Stimulated activated memory B cell treated with anti-CD40 and anti-IgM and Interleukin-4, amounts not matched to agents 10 μg/mL and 1 μg/mL and 100 μg/mL, for 72 hours (primary cell): ENCODE results near the gene INPP5D.

Source experiments
- ATAC-seq: fragments of 150-1000 bp; cut with Tn5 transposase; 2 replicates; pipeline ENCODE4 v1.10.0; 2021
- H3K27ac Mint-ChIP-seq: one replicate; pipeline ENCODE4 v1.8.0; 2022; ENCODE audit warnings: mild to moderate bottlenecking, mixed read lengths
- H3K27me3 Mint-ChIP-seq: one replicate; pipeline ENCODE4 v1.8.0; 2022; ENCODE audit warnings: mixed read lengths
- H3K36me3 Mint-ChIP-seq: one replicate; pipeline ENCODE4 v1.8.0; 2022; ENCODE audit warnings: mixed read lengths
- H3K4me1 Mint-ChIP-seq: one replicate; pipeline ENCODE4 v1.8.0; 2022; ENCODE audit warnings: mixed read lengths
- H3K4me3 Mint-ChIP-seq: one replicate; pipeline ENCODE4 v1.8.0; 2022; ENCODE audit warnings: mild to moderate bottlenecking, moderate library complexity, mixed read lengths
- H3K9me3 Mint-ChIP-seq: one replicate; pipeline ENCODE4 v1.8.0; 2022; ENCODE audit warnings: mixed read lengths

Gene INPP5D

GRCh38 chr2:233068762-233069418 lies 8.7 kb downstream of the INPP5D start:
- no peaks in the 10 kb centered on the region for H3K27me3 Mint-ChIP-seq
- peaks cover 3% of the 10 kb centered on the region for H3K9me3 Mint-ChIP-seq
- H3K4me1 Mint-ChIP-seq, result peaks cover 79% of the 10 kb centered on the region
- H3K4me3 Mint-ChIP-seq, result peak overlapping the region; percentile 77
- peak; percentile 65 for ATAC-seq
- peaks cover 61% of the 10 kb centered on the region for H3K36me3 Mint-ChIP-seq
- peak overlapping the region; percentile 77 for H3K27ac Mint-ChIP-seq

GRCh38 chr2:233072838-233073237 lies 12.7 kb downstream of the INPP5D start:
- peaks cover 33% of the 10 kb centered on the region for H3K36me3 Mint-ChIP-seq
- ATAC-seq, result no peak
- H3K4me3 Mint-ChIP-seq, result peak overlapping the region; percentile 56
- H3K27ac Mint-ChIP-seq, result no peak overlapping the region
- H3K9me3 Mint-ChIP-seq, result peaks cover 3% of the 10 kb centered on the region
- peaks cover 44% of the 10 kb centered on the region for H3K4me1 Mint-ChIP-seq
- no peaks in the 10 kb centered on the region for H3K27me3 Mint-ChIP-seq

- Mint-ChIP-seq H3K4me1 (peaks cover 41% of the 10 kb centered on the region), H3K36me3 (peaks cover 28% of the 10 kb centered on the region), H3K9me3 (peaks cover 3% of the 10 kb centered on the region), H3K27ac (no peak overlapping the region), H3K27me3 (no peaks in the 10 kb centered on the region), H3K4me3 (no peak overlapping the region)
- no peak for ATAC-seq
These were observed 14.0 kb downstream of the INPP5D start for GRCh38 chr2:233074106-233074505.

- ATAC-seq, result peak; percentile 73
- Mint-ChIP-seq H3K36me3 (peaks cover 34% of the 10 kb centered on the region), H3K9me3 (peaks cover 3% of the 10 kb centered on the region), H3K4me1 (peaks cover 41% of the 10 kb centered on the region), H3K4me3 (no peak overlapping the region), H3K27me3 (no peaks in the 10 kb centered on the region), H3K27ac (no peak overlapping the region)
These were observed 15.2 kb downstream of the INPP5D start for GRCh38 chr2:233075141-233075965.

- Mint-ChIP-seq H3K4me1 (peaks cover 41% of the 10 kb centered on the region), H3K36me3 (peaks cover 34% of the 10 kb centered on the region), H3K9me3 (peaks cover 3% of the 10 kb centered on the region), H3K27me3 (no peaks in the 10 kb centered on the region), H3K4me3 (no peak overlapping the region), H3K27ac (no peak overlapping the region)
- ATAC-seq, result peak; percentile 92
These were observed 15.8 kb downstream of the INPP5D start for GRCh38 chr2:233075966-233076339.

- no peaks in the 10 kb centered on the region for H3K27me3 Mint-ChIP-seq
- H3K9me3 Mint-ChIP-seq, result peaks cover 1% of the 10 kb centered on the region
- ATAC-seq, result no peak
- H3K4me1 Mint-ChIP-seq, result peaks cover 43% of the 10 kb centered on the region
- H3K36me3 Mint-ChIP-seq, result peaks cover 37% of the 10 kb centered on the region
- H3K27ac Mint-ChIP-seq, result no peak overlapping the region
- peak overlapping the region; percentile 57 for H3K4me3 Mint-ChIP-seq
These were observed 16.6 kb downstream of the INPP5D start for GRCh38 chr2:233076749-233077148.

- Mint-ChIP-seq H3K27ac (no peak overlapping the region), H3K36me3 (peaks cover 57% of the 10 kb centered on the region), H3K4me3 (peak overlapping the region; percentile 55), H3K9me3 (no peaks in the 10 kb centered on the region), H3K4me1 (peaks cover 67% of the 10 kb centered on the region), H3K27me3 (no peaks in the 10 kb centered on the region)
- ATAC-seq, result peak; percentile 24
These were observed 19.3 kb downstream of the INPP5D start for GRCh38 chr2:233079473-233079877.

GRCh38 chr2:233079953-233080835 lies 20.1 kb downstream of the INPP5D start:
- Mint-ChIP-seq H3K27ac (no peak overlapping the region), H3K27me3 (no peaks in the 10 kb centered on the region), H3K4me1 (peaks cover 74% of the 10 kb centered on the region), H3K36me3 (peaks cover 64% of the 10 kb centered on the region), H3K9me3 (no peaks in the 10 kb centered on the region), H3K4me3 (peak overlapping the region; percentile 74)
- no peak for ATAC-seq

- Mint-ChIP-seq H3K4me3 (peak overlapping the region; percentile 74), H3K4me1 (peaks cover 81% of the 10 kb centered on the region), H3K9me3 (no peaks in the 10 kb centered on the region), H3K36me3 (peaks cover 71% of the 10 kb centered on the region), H3K27me3 (no peaks in the 10 kb centered on the region), H3K27ac (no peak overlapping the region)
- ATAC-seq, result no peak
These were observed 20.7 kb downstream of the INPP5D start for GRCh38 chr2:233080836-233081229.

GRCh38 chr2:233081232-233081730 lies 21.1 kb downstream of the INPP5D start:
- Mint-ChIP-seq H3K4me1 (peaks cover 85% of the 10 kb centered on the region), H3K27me3 (no peaks in the 10 kb centered on the region), H3K36me3 (peaks cover 75% of the 10 kb centered on the region), H3K4me3 (peak overlapping the region; percentile 74), H3K27ac (no peak overlapping the region), H3K9me3 (no peaks in the 10 kb centered on the region)
- peak; percentile 47 for ATAC-seq

- no peak overlapping the region for H3K27ac Mint-ChIP-seq
- peak; percentile 27 for ATAC-seq
- H3K27me3 Mint-ChIP-seq, result no peaks in the 10 kb centered on the region
- no peaks in the 10 kb centered on the region for H3K9me3 Mint-ChIP-seq
- H3K36me3 Mint-ChIP-seq, result peaks cover 77% of the 10 kb centered on the region
- H3K4me1 Mint-ChIP-seq, result peaks cover 89% of the 10 kb centered on the region
- H3K4me3 Mint-ChIP-seq, result peak overlapping the region; percentile 74
These were observed 21.6 kb downstream of the INPP5D start for GRCh38 chr2:233081731-233082221.

GRCh38 chr2:233082222-233082930 lies 22.2 kb downstream of the INPP5D start:
- Mint-ChIP-seq H3K4me3 (peak overlapping the region; percentile 74), H3K9me3 (no peaks in the 10 kb centered on the region), H3K36me3 (peaks cover 75% of the 10 kb centered on the region)

GRCh38 chr2:233082931-233083755 lies 23.0 kb downstream of the INPP5D start:
- Mint-ChIP-seq H3K36me3 (peaks cover 82% of the 10 kb centered on the region), H3K27ac (no peak overlapping the region), H3K27me3 (no peaks in the 10 kb centered on the region), H3K4me3 (peak overlapping the region; percentile 74), H3K4me1 (peaks cover 94% of the 10 kb centered on the region), H3K9me3 (no peaks in the 10 kb centered on the region)
- ATAC-seq, result no peak

More at GRCh38 chr2:233082222-233082930, 22.2 kb downstream of the INPP5D start:
- Mint-ChIP-seq H3K27ac (no peak overlapping the region), H3K4me1 (peaks cover 93% of the 10 kb centered on the region), H3K27me3 (no peaks in the 10 kb centered on the region)
- peak; percentile 76 for ATAC-seq
